BE2C (cell line): Measurements from ENCODE around the gene PDP2.

ENCODE experiments used
- DNase-seq: peaks from one replicate; pipeline ENCODE4 v3.0.0-alpha.2; 2020
- H3K27me3 ChIP-seq: fragments of 250-450 bp; sonication (Bioruptor Pico); 2 replicates; pipeline ENCODE4 v1.5.1; 2020; ENCODE audit warnings: mild to moderate bottlenecking
- H3K36me3 ChIP-seq: fragments of 250-450 bp; sonication (Bioruptor Pico); 2 replicates; pipeline ENCODE4 v1.5.1; 2020; ENCODE audit warnings: mild to moderate bottlenecking
- H3K4me1 ChIP-seq: fragments of 250-450 bp; sonication (Bioruptor Pico); 2 replicates; pipeline ENCODE4 v1.5.1; 2020
- H3K4me3 ChIP-seq: 2 replicates; pipeline ENCODE4 v1.5.1; 2011; ENCODE audit warnings: low read depth, low read length
- H3K9me3 ChIP-seq: fragments of 250-450 bp; sonication (Bioruptor Pico); 2 replicates; pipeline ENCODE4 v1.5.1; 2020
- CTCF ChIP-seq: IDR thresholded peaks from 2 replicates; pipeline ENCODE4 v1.5.1; 2012; ENCODE audit warnings: mild to moderate bottlenecking, low read depth, low read length

PDP2 gene

GRCh38 chr16:66885491-66885890 is 5.2 kb downstream of the PDP2 start:
- peaks cover 9% of the 10 kb centered on the region for H3K4me1 ChIP-seq
- H3K4me3 ChIP-seq: no peak overlapping the region
- no peak for DNase-seq
- H3K27me3 ChIP-seq: no peaks in the 10 kb centered on the region
- H3K36me3 ChIP-seq: peaks cover 39% of the 10 kb centered on the region
- no peaks in the 10 kb centered on the region for H3K9me3 ChIP-seq
- no peak for TF ChIP-seq CTCF

- H3K27me3 ChIP-seq: no peaks in the 10 kb centered on the region
- H3K4me3 ChIP-seq: no peak overlapping the region
- no peaks in the 10 kb centered on the region for H3K9me3 ChIP-seq
- no peak for TF ChIP-seq CTCF
- peaks cover 12% of the 10 kb centered on the region for H3K4me1 ChIP-seq
- no peak for DNase-seq
- H3K36me3 ChIP-seq: peaks cover 41% of the 10 kb centered on the region
Observed at GRCh38 chr16:66886321-66886720, 6.0 kb downstream of the PDP2 start.

- Histone ChIP-seq H3K36me3 (peaks cover 45% of the 10 kb centered on the region), H3K9me3 (no peaks in the 10 kb centered on the region), H3K4me3 (no peak overlapping the region), H3K4me1 (peaks cover 12% of the 10 kb centered on the region), H3K27me3 (no peaks in the 10 kb centered on the region)
- no peak for DNase-seq
- TF ChIP-seq CTCF: no peak
Observed at GRCh38 chr16:66886914-66887313, 6.6 kb downstream of the PDP2 start.

GRCh38 chr16:66888647-66889615 is 8.6 kb downstream of the PDP2 start:
- peaks cover 41% of the 10 kb centered on the region for H3K36me3 ChIP-seq
- no peak overlapping the region for H3K4me3 ChIP-seq
- TF ChIP-seq CTCF: no peak
- no peaks in the 10 kb centered on the region for H3K27me3 ChIP-seq
- no peak for DNase-seq
- H3K9me3 ChIP-seq: no peaks in the 10 kb centered on the region
- H3K4me1 ChIP-seq: peaks cover 12% of the 10 kb centered on the region

- DNase-seq: no peak
- H3K36me3 ChIP-seq: peaks cover 35% of the 10 kb centered on the region
- H3K4me1 ChIP-seq: peaks cover 12% of the 10 kb centered on the region
- H3K27me3 ChIP-seq: no peaks in the 10 kb centered on the region
- H3K9me3 ChIP-seq: no peaks in the 10 kb centered on the region
- no peak overlapping the region for H3K4me3 ChIP-seq
- TF ChIP-seq CTCF: no peak
Observed at GRCh38 chr16:66889622-66890021, 9.3 kb downstream of the PDP2 start.

- no peak for TF ChIP-seq CTCF
- no peaks in the 10 kb centered on the region for H3K9me3 ChIP-seq
- DNase-seq: no peak
- no peak overlapping the region for H3K4me3 ChIP-seq
- H3K4me1 ChIP-seq: peaks cover 12% of the 10 kb centered on the region
- no peaks in the 10 kb centered on the region for H3K27me3 ChIP-seq
- peaks cover 23% of the 10 kb centered on the region for H3K36me3 ChIP-seq
Observed at GRCh38 chr16:66890799-66891198, 10.5 kb downstream of the PDP2 start.
